ENCODE data around the gene SLC9A9.

DNA sequence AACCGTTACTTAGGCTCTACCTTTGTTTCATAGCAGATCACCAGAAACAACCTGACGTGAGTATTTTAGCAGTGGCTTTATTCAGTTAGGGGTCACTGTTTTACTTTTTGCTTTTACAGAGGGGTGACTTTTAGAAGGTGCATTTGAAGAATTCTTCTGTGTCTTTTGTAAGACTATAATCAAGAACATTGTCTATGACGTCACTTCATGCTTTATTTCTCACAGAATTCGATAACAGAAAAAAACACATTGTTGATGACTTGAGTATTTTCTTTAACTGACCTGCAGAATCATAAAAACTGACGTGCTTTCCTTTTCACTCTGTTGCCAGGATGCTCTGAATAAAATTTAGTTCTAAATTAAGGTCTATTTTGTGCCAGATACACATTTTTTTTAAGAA, 244.5 kb downstream of the SLC9A9 start:
- TF ChIP-seq, protein P1, sequence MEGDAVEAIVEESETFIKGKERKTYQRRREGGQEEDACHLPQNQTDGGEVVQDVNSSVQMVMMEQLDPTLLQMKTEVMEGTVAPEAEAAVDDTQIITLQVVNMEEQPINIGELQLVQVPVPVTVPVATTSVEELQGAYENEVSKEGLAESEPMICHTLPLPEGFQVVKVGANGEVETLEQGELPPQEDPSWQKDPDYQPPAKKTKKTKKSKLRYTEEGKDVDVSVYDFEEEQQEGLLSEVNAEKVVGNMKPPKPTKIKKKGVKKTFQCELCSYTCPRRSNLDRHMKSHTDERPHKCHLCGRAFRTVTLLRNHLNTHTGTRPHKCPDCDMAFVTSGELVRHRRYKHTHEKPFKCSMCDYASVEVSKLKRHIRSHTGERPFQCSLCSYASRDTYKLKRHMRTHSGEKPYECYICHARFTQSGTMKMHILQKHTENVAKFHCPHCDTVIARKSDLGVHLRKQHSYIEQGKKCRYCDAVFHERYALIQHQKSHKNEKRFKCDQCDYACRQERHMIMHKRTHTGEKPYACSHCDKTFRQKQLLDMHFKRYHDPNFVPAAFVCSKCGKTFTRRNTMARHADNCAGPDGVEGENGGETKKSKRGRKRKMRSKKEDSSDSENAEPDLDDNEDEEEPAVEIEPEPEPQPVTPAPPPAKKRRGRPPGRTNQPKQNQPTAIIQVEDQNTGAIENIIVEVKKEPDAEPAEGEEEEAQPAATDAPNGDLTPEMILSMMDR (IDR thresholded peaks at IDR 0.05; ENCODE audit: borderline replicate concordance, extremely low read depth, low read length, poor library complexity, severe bottlenecking), result no peak
- no peak for TF ChIP-seq EZH2 (IDR thresholded peaks at IDR 0.05; ENCODE audit: borderline replicate concordance, low read depth, low read length, severe bottlenecking)

Data from DND-41 (cell line).